Measurements from ENCODE around the gene MRC1.

The MRC1 gene

DNA sequence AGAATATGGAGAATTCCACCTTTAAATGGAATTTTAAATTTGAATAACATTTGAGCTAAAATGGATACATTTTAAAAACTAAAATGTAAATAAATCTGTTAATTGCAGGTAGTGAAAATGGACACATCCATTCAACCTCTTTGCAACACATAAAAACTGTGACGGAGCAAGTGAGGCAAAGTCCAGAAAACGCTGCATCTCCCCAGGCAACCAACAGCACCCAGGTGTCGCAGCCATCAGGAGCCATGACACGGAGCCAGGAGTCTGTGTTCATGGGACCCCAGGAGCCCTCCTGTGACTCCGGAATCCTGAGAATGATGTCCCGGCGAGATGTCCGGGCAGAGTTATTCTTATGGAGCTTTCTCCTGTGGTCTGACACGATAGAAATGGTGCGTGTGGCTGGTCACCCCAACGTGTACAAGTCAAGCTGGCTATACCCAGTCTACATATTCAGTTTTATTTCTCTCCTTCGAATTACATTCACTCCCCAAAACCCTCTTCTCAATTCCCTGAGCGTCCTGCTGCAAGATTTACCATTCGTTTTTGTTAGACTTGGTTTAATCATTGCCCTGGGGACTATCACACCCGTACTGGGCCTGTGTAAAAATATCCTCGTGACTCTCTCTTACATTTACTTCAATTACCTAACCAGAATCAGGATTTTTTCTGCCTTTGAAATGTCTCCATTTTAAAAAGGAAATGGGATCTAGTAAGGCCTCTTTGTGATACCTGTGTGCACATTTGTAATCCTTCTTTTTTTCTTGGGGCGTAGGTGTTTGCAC lies 13.1 kb upstream of the MRC1 start:
- DNase-seq = no peak

DNA sequence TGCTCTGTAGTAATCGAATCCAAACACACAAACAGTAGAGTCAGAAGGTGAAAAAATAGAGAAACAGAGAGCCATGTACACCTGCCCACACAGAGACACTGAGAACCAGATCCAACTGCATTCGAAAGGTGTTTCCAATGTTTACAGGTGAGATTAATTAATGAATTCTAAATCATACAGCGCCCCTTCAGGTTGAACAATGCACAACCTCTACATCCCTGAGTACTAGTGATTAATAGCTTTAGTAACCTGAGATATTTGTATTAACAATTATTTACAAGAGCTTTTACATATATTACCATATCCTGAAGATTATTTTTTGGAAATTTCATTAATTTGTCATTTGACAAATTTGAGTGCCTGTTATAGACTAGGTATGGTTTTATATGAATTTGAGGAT lies 7.6 kb upstream of the MRC1 start:
- no peak for DNase-seq

DNA sequence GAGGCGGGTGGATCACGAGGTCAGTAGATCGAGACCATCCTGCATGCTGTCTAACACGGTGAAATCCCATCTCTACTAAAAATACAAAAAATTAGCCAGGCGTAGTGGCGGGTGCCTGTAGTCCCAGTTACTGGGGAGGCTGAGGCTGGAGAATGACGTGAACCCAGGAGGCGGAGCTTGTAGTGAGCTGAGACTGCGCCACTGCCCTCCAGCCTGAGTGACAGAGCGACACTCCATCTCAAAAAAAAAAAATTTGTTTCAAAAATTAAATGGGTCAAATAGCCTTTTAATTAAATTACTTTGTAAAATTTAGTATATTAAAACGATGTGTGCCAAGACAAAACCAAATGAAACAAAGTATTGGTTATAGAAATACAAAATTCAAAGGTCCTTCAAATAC lies 6.8 kb upstream of the MRC1 start:
- DNase-seq = no peak

DNA sequence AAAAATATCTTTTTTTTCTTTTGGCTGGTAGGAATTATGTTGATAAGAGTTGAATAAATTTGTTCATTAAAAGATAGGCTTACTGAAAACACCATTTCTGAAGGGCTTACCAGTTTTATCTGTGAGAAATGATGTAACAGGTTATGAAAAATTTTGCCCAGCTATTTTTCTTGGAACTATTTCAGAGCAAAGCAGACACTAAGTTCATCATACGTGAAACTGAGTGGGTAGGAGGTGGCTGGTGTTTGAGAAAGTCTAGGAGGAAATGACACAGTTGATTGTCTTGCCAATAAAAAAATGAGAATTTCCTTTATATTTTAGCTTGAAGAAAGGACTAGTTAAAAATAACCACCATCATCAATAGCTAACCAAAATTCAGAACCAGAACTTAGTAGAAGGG lies 6.2 kb upstream of the MRC1 start:
- DNase-seq = no peak

DNA sequence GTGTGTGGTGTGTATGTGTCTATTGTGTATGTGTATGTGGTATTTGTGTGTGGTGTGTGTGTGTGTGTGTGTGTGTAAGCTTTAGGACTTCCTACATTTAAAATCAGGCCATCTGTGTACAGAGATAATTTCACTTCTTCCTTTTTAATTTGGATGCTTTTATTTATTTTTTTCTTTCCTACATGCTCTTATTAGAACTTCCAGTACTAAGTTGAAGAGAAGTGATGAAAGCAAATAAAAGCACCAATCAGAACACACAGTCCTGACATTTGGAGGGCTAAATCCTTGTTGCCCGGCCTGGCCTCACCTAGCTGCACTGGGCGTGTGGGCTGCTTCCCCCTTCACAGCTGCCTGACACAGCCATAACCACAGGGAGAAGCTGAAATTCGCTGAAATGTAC lies 3.8 kb upstream of the MRC1 start:
- DNase-seq = no peak

DNA sequence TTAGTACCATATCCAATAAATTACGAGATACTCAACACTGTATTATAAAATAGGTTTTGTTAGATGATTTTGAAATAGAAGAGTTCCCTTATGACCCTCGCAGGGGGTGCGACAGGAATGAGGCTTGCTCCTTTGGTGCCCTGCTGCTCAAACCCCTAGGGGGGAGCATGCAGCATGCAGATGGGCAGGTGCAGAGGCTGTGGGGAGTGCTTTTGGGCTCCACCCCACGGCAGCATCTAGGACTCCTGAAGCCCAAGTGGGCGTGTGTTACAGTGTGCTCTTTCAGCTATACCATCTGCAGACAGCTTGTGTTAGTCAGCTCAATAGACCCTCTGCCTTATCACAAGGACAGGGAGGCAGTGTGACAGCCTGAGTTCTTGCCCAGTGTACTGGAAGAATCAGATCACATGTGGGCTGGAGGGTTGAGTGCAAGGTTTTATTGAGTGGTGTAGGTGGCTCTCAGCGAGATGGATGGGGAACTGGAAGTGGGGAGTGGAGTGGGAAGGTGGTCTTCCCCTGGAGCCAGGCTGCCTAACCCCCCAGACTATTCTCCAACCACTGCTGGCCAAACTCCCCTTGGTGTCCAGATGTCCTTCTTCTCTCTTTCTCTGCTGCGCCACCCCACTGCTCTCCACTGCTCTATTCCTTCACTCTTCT lies 3.1 kb upstream of the MRC1 start:
- no peak for DNase-seq

DNA sequence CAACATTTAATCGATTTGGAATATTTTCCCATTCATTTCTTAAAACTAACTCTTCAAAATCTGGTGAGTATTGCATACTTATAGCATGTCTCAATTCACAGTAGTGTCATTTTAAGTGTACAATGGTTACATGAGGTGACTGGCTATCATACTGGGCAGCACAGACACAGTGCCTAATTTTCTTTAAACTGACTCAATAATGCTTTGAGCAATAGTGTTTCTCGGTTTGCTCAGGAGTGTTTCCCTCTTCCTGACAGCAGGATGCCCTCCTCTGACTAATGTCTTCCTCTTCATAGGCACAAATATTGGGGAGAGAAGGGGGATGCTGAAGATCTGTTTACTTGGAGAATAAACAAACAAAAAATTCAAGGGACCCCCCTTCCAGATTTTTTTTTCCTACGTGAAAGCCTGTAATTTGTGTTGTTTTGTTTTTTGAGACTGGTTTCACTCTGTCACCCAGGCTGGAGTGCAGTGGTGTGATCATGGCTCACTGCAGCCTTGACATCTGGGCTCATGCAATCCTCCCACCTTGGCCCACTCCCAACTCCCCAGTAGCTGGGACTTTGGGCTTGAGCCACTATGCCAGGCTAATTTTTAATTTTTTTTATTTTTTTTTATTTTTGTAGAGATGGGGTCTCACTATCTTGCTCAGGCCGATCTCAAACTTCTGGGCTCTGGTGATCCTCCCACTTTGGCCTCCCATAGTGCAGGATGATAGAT lies 2.2 kb downstream of the MRC1 start:
- no peak for DNase-seq

DNA sequence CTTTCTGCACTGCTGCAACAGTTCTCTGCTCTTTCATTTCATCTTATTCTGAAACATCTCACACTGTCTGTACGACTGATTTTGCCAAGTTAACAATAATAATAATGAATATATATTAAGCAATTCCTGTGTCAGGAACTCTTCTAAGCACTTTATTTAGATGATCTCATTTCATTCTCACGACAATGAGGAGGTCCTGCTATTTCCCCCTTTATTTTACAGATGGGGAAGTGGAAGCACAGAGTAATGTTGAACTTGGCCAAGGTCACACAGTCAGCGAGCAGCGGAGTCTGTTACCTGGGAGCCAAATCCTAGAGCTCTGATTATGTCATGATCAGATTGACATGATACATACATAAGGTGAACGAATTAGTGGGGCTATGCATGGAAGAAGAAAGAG lies 5.8 kb downstream of the MRC1 start:
- no peak for DNase-seq

DNA sequence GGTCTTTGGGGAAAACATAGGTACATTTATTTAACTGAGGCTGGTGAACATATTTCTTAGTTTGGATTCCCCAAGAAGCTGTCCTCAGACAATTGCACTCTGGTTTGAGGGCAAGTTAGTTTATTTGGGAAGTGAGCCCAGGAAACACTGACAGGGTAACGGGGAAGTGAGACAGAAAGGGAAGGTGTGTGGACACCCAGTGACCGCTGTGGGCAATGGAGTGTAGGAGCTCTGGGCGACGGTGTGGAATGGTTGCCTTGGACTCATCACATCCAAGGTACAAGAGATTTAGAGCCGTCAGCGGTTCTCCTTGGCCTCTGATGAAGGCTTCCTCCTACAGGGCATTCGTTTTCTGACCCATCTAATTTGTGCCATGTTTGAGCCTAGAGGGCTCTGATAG lies 7.1 kb downstream of the MRC1 start:
- DNase-seq = no peak

DNA sequence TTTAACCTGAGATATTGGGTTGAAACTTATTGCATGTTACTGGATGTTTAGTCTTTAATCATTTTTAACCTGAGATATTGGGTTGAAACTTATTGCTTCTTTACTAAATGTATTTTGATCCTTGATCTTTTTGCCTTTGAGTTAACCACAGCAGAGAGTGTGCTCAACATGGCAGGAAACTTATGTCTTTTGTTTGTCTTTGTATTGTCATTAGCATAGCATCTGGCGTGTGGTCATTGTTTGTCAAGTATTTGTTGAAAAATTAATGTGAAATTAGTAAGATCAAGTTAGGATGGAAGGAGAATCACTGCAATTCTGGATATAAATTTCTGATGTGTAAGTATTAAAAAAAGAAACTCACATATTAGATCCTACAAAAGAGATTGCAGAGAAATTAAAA lies 8.2 kb downstream of the MRC1 start:
- no peak for DNase-seq

DNA sequence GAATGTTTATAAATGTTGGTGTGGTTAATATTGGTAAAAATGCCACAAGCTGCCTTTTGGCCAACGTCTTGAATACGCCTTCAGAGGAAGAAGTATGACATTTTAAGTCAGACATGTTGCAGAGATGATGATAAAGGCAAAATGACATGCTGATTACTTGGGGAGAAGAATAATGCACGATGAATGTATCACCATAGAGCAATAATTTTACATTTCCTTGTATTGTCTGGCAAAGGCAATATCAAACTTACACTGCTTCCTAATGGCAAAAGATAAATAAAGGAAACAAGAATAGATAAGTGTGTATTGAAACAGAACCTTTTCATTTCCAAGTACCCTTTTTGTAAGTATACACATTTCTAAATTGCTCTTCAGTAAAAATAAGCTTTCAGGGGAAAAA lies 8.6 kb downstream of the MRC1 start:
- no peak for DNase-seq

DNA sequence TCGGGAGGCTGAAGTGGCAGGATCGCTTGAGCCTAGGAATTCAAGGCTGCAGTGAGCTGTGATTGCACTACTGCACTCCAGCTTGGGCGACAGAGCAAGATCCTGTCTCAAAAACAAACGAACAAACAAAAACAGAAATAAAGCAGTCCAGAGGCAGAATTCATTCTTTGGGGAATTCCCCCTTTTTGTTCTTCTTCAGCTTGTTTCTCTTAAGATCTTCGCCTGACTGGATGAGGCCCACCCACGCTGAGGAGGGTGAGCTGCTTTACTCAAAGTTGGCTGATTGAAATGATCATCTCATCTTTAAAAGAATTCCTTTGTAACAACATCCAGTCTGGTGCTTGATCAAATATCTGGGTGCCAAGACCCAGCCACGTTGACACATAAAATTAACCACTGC lies 10.7 kb downstream of the MRC1 start:
- DNase-seq = no peak

DNA sequence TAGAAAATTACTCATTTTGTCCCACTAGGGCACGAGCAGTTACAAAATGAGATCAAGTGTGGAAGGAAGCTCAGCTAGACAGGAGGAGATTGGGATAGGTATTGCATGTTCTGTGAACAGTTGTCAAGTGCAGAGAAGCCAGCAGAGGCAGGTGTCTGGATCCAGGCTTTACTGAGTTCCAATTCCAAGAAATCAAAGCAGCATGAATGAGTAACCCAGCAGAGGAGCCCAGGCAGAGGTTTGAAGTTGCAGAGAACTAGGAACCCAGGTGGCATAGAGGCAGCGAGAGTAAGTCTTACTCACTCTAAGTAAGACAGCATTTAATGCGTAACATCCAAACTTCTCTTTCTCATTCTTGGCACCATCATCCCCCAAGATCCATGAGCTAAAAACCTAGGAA lies 11.8 kb downstream of the MRC1 start:
- no peak for DNase-seq

DNA sequence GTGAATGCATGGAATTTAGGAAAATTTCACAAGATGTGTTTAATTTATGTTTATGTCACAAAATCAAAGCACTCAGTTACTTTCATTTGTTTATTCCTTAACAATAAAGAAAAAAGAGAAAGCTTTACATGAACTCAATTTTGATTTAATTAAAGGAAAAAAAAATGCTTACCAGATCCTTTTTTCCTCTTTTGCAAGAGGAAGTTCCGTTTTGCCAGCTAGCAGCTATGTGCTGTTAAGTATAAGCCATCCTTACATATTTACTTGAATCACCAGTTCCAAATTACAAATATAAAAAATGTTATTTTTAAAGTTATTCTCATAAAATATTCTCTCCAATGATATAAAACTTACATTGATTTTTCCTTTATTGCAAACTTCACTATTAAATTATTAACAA lies 12.7 kb downstream of the MRC1 start:
- no peak for DNase-seq

DNA sequence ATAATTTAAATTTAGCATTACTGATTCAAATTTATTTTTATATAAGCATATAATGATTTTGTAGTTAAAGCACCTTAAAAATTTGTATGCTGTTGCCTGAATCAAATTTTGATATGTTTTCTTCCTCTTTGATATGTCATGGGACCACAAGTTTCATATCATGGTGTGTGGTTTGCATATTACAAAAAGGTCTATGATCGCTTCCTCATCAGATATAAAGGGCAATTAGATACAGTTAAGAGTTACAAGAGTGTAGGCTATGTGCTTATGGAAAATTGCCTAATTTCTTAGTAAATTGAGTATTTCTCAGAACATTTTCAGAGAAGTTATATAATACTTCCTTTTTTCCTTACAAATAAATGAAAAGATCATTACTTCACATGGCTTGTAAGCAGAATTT lies 22.2 kb downstream of the MRC1 start:
- DNase-seq = no peak

DNA sequence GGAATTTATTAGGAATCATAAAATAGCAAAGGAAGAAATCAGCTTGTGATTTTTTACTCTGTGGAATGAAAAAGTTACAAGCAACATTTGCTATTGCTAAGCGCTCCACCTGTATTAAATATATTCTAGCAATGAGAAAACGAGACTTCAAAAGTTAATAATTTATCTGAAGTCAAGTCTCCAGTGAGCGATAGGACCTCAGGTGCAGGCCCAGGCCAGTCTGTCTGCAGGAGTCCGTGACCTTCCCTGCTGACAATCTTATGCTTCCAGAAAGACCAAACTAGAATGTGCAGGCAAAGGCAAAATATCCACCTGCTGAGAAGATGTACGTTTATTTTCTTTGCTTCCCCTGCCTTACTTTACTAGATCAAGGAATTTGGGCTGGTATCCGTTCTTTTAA lies 22.7 kb downstream of the MRC1 start:
- DNase-seq = no peak

DNA sequence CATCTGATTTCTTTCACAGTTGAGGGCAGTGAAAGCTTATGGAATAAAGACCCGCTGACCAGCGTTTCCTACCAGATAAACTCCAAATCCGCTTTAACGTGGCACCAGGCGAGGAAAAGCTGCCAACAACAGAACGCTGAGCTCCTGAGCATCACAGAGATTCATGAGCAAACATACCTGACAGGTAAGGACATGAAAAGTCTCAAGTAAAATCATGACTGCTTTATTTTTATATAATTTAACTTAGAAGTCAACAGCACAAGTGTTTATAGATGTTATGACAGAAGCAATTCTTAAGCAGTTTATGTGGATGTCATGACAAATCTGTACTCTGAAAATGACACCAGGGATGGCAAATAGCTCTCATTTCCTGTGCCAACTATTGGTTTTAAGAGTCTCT lies 24.5 kb downstream of the MRC1 start:
- DNase-seq = no peak

DNA sequence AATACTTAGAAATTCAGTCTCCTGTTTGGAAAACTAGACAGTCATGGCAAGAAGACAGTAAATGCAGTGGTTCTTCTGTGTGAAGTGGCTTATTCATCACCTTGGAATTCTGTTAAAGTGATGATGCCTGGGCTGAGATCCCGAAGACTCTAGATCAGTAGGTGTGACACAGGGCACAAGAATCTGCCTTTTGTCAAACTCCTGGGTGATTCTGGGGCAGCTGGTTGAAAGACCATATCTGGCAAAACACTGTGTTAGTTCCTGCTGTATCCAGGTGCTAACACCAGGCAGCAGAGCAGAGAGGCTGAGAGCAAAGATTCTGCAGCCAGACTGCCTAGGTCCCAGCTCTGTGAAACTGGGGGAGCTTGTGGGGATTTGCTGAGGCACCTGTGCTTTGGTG lies 26.5 kb downstream of the MRC1 start:
- DNase-seq = no peak

DNA sequence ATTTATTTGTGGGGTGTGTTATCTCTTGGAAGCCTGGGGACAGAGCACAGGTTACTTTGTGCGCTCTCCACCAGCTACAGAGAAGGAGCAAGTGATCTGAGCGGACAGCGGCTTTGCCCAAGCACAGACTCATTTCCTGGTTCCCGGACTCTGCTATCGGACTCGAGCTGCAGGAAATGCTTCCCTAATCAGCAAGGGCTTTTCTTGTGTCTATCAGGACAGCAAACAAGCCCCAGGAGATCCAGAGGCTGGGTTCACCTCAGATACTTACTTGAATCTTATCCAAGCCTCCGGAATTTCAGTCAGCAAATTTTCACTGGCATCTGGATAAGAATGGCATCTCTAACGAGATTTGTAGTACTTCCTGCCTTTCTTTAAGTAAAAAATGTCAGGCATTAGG lies 27.8 kb downstream of the MRC1 start:
- DNase-seq = no peak

DNA sequence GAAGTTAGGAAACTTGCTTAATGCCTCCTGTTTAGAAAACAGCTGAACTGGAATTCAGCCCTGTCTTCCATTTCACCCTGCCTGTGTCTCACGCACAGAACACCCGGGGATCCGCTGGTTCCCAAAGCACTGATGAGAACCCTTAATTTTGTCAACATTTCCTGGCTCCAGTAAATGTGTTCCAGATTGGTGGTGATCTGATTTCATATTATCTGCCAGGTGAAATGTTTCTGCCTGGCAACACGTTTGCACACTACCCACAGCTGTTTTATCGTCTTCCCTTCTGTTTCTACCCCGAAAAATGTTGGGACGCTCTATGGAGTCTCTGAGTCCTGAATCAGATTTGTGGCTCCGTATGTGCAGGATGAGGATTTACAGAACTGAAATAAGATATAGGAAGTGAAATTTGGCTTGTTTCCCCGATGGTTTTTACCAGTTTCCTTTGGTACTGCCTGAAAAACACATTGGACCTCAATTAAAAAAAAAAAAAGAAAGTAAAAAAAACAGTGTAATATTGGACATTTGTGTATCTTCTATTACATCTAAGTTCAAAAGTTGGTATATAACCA lies 29.0 kb downstream of the MRC1 start:
- DNase-seq = no peak

DNA sequence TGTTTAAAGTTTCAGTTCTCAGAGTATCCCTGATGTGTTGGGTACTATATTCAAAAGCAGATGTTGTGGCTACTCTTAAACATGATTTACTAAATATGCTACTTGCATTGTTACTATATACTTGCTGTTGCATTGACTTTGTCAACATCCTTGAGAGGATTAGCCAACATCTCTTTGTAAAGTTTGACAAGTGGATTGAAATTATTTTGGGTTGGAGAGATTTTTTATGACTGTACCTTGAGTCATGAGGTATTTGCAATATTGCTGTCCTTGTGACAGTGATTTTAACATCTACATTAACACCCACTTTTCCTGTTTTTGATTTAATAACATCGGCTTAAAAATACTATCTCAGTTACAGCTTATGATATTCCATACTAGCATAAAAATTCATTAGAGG lies 31.9 kb downstream of the MRC1 start:
- no peak for DNase-seq

DNA sequence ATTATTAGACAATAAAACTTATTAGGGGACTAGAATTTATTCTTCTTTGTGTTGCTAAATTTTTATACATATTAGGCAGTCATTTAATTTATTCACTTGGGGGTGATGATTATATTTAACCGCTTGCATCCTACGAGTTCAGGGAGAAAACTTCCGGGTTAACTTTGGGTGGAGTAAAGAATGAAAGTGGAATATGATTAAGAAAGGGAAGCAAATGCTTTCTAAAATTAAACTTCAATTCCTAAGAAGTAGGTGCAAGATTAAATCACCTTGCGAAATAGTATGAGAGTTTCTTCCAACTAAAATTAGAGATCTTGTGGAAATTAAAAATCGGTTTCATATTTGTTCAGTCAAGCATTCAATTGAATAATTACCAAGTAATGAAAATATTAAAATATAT lies 33.5 kb downstream of the MRC1 start:
- DNase-seq = no peak

DNA sequence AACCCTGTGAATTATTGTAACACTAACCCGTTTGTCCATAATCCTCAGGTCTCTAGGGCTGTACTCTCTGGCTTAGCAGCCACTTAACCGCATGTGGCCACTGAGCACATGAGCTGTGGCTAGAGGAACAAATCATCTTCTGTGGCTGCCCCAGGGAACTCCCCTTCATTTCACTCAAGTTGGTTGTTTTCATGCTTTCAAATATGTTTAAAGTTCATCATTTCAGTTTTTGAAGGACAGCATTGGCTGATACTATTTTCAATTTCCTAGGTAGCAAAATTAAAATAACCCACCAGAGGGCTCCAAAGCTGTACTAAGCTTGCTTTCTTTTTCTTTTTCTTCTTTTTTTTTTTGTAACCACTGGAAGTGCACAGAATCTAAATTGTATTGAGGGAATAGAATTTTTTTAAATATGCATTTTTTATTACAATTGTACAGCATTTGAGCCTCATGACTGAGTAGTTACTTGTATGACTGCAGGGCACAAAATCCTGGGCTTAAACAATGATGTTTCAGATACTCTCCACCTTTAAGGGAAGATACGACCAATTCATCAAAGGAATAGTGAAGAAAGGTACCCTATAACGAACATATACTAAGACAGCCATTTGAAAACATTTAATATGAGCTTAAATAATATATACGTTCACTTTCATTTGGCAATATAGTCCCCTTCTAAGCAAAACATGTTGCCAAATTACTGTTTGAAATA lies 38.6 kb downstream of the MRC1 start:
- no peak for DNase-seq

Measured in NCI-H2029 treated with DMSO at 0.1 percent for 48 hours (cell line).